K562 (cell line): ENCODE measurements around the gene CCDC9. TPM values are rescaled to one million over a fixed set of nuclear protein-coding genes. Genes with fewer than 3 reads are reported as not detected.

Experiments
- BDP1 ChIP-seq: IDR thresholded peaks from 3 replicates; pipeline ENCODE4 v1.6.1; 2011; ENCODE audit not compliant: insufficient read length, insufficient read depth
- C11orf30 ChIP-seq: fragments of 450-650 bp; IDR thresholded peaks from 2 replicates; pipeline ENCODE4 v1.6.1; 2016; ENCODE audit warnings: low read depth, mild to moderate bottlenecking
- EP300 ChIP-seq: IDR thresholded peaks from 2 replicates; pipeline ENCODE4 v1.6.1; 2012; ENCODE audit warnings: low read length, improper control_type of control experiment
- HSF4 ChIP-seq: fragments of 250-450 bp; sonication (Bioruptor Pico); IDR thresholded peaks from 2 replicates; pipeline ENCODE4 v2.1.2; 2022; ENCODE audit warnings: mild to moderate bottlenecking, moderate library complexity, borderline replicate concordance
- MAZ ChIP-seq, 2 experiments: fragments of 450-650 bp in 1 of 2; sonication (generic) in 1 of 2; formaldehyde crosslinking; IDR thresholded peaks in 1 of 2; conservative IDR thresholded peaks in 1 of 2; 2 replicates each; pipeline versions ENCODE4 v1.4.0 to v1.5.0; 2020; ENCODE audit warnings: mild to moderate bottlenecking in 1 of 2, missing genetic modification reagents in 1 of 2
- NBN ChIP-seq: fragments of 450-650 bp; IDR thresholded peaks from 2 replicates; pipeline ENCODE4 v1.6.1; 2016; ENCODE audit warnings: low read depth, mild to moderate bottlenecking
- SAFB ChIP-seq: fragments of 200-400 bp; formaldehyde crosslinking; IDR thresholded peaks from 2 replicates; pipeline ENCODE4 v1.6.1; 2017; ENCODE audit warnings: low read depth, low read length, borderline replicate concordance
- SIN3A ChIP-seq, 2 experiments: fragments of 150-350 bp in 1 of 2; IDR thresholded peaks; 2 replicates each; pipeline ENCODE4 v1.6.1; 2011 to 2016; ENCODE audit warnings: borderline replicate concordance in 2 of 2, low read depth in 2 of 2, low read length in 2 of 2, mild to moderate bottlenecking in 2 of 2, moderate library complexity in 2 of 2; ENCODE audit not compliant: control insufficient read depth in 1 of 2
- TAF15 ChIP-seq: fragments of 200-400 bp; formaldehyde crosslinking; IDR thresholded peaks from 2 replicates; pipeline ENCODE4 v1.6.1; 2017; ENCODE audit warnings: mild to moderate bottlenecking, low read depth, low read length, moderate library complexity
- TRIM24 ChIP-seq, 2 experiments: fragments of 450-650 bp; IDR thresholded peaks; 2 replicates each; pipeline ENCODE4 v1.6.1; 2016
- ZBTB40 ChIP-seq, 2 experiments: fragments of 450-650 bp in 1 of 2; sonication (generic) in 1 of 2; formaldehyde crosslinking in 1 of 2; IDR thresholded peaks; 2 replicates each; pipeline versions ENCODE4 v1.7.1 to v1.9.0; 2016 to 2022; ENCODE audit warnings: inconsistent platforms in 1 of 2, mild to moderate bottlenecking in 1 of 2, missing genetic modification reagents in 1 of 2
- ZNF143 ChIP-seq: sonication (generic); formaldehyde crosslinking; IDR thresholded peaks from 2 replicates; pipeline ENCODE4 v1.9.0; 2022; ENCODE audit warnings: mild to moderate bottlenecking, missing genetic modification reagents
- ZNF165 ChIP-seq: fragments of 250-450 bp; sonication (Bioruptor Pico); IDR thresholded peaks from 2 replicates; pipeline ENCODE4 v1.4.0; 2020; ENCODE audit warnings: borderline replicate concordance
- polyA plus RNA-seq, 8 experiments: library from polyadenylated mRNA; depleted of rRNA in 4 of 8; stranded (reverse) in 5 of 8; unstranded in 3 of 8; fragments of >200 nt; fragmentation: Nextera tagmentation in 2 of 8; fragmentation: Illumina TruSeq in 1 of 8; extraction: Ambion mirVana in 2 of 8; extraction: Trizol in 1 of 8; gene quantifications; 2 replicates each; pipeline versions ENCODE4 v1.2.1 to v1.2.3, GENCODE V29; 2011 to 2014; ENCODE audit warnings: inconsistent platforms in 1 of 8, missing spikeins in 1 of 8
- total RNA-seq, 7 experiments: library from RNA; depleted of rRNA in 6 of 7; stranded (reverse); fragments of >200 nt in 6 of 7; fragmentation: Illumina TruSeq in 2 of 7; extraction: Trizol in 2 of 7; gene quantifications; 2 replicates each; pipeline versions ENCODE4 v1.2.1 to v1.2.3, GENCODE V29; 2011 to 2021; ENCODE audit warnings: low replicate concordance in 1 of 7
- TF ChIP-seq, protein P1 (sequence below): fragments of 450-650 bp; IDR thresholded peaks from 2 replicates; pipeline ENCODE4 v1.7.1; 2018; ENCODE audit warnings: mild to moderate bottlenecking, low read depth; ENCODE audit not compliant: partially characterized antibody

CCDC9 gene
- total and polyA plus RNA-seq, 9 of the 15 experiments (the other 6 are each of a cell fraction or from before 2014, with no cell fraction given): 0.23 to 38.6 (median 8.4) TPM

DNA sequence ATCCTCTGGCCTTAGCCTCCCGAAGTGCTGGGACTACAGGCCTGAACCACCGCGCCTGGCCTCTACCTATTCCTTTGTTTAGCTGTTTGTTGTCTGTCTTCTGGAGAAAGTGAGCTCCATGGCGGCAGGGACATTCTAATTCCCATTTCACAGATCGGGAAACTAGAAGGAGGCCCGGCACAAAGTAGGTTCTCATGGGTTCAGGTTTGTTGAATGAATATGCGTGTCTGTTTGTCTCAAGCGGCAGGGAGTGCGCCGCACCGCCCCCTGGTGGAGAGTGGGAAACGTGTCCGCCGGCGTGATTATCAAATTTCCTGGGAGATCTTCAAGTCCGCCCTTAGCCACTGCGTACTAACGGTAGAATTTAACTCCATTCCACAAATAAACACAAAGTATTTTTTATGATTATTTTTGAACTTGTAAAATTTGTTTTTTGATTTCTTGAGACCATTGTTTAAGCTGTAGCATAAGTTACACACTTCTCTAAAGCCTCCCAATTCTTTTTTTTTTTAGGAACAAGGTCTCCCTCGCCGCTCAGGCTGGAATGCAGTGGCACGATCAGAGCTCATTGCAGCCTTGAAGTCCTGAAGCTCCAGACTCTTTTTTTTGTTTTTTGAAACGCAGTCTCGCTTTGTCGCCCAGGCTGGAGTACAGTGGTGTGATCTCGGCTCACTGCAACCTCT lies 8.9 kb upstream of the CCDC9 start (continued):
- TF ChIP-seq ZBTB40 (IDR thresholded peaks at IDR 0.05) (no peak), ZBTB40 (CRISPR knock-in tag; IDR thresholded peaks at IDR 0.05) (no peak), C11orf30 (no peak), BDP1 (no peak), HSF4 (CRISPR knock-in tag) (no peak), SAFB (no peak), ZNF143 (CRISPR knock-in tag) (no peak), EP300 (0 out of 2 replicates have a peak, but pooled peaks have one; percentile 23), MAZ (CRISPR knock-in tag; conservative IDR thresholded peaks at IDR 0.05 in 1 of 2, IDR thresholded peaks at IDR 0.05 in 1 of 2) (peak; percentile 42 to 65; a peak in 3 of 4 replicates), NBN (peak; percentile 76; the same call in 1 of the 2 replicates), ZNF165 (no peak), TRIM24 (IDR thresholded peaks at IDR 0.05) (peak in 1 of 2 experiments; percentile 40; a peak in 1 of 4 replicates), SIN3A (IDR thresholded peaks at IDR 0.05; ENCODE audit: borderline replicate concordance in 2 of 2, control insufficient read depth in 1 of 2, low read depth in 2 of 2, low read length in 2 of 2) (no peak), TAF15 (no peak)
- TF ChIP-seq, protein P1, sequence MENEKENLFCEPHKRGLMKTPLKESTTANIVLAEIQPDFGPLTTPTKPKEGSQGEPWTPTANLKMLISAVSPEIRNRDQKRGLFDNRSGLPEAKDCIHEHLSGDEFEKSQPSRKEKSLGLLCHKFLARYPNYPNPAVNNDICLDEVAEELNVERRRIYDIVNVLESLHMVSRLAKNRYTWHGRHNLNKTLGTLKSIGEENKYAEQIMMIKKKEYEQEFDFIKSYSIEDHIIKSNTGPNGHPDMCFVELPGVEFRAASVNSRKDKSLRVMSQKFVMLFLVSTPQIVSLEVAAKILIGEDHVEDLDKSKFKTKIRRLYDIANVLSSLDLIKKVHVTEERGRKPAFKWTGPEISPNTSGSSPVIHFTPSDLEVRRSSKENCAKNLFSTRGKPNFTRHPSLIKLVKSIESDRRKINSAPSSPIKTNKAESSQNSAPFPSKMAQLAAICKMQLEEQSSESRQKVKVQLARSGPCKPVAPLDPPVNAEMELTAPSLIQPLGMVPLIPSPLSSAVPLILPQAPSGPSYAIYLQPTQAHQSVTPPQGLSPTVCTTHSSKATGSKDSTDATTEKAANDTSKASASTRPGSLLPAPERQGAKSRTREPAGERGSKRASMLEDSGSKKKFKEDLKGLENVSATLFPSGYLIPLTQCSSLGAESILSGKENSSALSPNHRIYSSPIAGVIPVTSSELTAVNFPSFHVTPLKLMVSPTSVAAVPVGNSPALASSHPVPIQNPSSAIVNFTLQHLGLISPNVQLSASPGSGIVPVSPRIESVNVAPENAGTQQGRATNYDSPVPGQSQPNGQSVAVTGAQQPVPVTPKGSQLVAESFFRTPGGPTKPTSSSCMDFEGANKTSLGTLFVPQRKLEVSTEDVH: peak; percentile 26
